ENCODE results near the gene TMTC2. TPM values are rescaled to one million over a fixed set of nuclear protein-coding genes. Genes with fewer than 3 reads are reported as not detected.

The TMTC2 gene
- total RNA-seq, 1 donor from 2014 or later = 99.3 TPM

DNA sequence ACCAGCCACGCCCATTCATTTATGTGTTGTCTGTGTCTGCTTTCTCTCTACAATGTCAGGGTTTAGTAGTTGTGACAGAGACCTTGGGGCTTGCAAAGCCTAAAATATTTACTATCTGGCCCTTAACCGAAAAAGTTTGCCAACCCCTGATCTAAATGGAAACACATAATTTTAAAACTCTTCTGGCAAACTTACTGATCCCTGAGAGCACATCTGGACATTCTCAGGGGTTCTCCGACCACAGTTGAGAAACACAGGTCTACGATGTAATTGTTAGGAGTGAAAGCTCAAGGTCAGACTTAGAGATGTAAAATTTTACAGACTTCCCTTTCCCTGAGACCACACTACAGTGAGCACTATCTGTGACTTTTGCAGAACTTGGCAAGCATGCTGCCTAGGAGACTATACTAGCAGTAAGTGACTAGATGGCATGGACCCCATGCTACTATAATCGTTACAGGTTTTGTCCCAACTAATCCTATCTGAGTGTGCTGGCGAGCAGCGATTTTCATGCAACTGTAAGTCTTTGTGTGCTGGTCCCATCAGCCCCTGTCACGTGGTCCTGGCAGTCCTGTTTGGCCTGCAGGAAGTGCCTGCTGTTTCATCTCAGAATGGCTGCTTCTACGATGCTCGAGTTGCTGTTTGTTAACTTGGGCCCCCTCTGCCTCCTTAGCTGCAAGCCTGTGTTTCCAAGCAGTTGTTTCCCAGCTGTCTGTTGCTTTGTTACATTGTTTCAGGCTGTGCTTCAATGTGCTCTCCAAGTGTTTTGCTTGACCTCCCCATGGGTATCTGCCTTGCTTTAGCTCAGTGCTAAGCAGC, 21.6 kb downstream of the TMTC2 start:
- Mint-ChIP-seq H3K36me3 (ENCODE audit: unreplicated experiment) (peaks cover 11% of the 10 kb centered on the region), H3K27ac (ENCODE audit: unreplicated experiment) (peak overlapping the region; percentile 84), H3K4me3 (ENCODE audit: unreplicated experiment) (peak overlapping the region; percentile 48), H3K9me3 (ENCODE audit: unreplicated experiment) (no peaks in the 10 kb centered on the region), H3K27me3 (ENCODE audit: unreplicated experiment) (peaks cover 2% of the 10 kb centered on the region), H3K4me1 (ENCODE audit: low read depth, unreplicated experiment) (peaks cover 30% of the 10 kb centered on the region)
- DNase-seq = peak; percentile 31
- TF ChIP-seq CTCF (IDR thresholded peaks at IDR 0.05; ENCODE audit: partially characterized antibody, unreplicated experiment) = no peak

DNA sequence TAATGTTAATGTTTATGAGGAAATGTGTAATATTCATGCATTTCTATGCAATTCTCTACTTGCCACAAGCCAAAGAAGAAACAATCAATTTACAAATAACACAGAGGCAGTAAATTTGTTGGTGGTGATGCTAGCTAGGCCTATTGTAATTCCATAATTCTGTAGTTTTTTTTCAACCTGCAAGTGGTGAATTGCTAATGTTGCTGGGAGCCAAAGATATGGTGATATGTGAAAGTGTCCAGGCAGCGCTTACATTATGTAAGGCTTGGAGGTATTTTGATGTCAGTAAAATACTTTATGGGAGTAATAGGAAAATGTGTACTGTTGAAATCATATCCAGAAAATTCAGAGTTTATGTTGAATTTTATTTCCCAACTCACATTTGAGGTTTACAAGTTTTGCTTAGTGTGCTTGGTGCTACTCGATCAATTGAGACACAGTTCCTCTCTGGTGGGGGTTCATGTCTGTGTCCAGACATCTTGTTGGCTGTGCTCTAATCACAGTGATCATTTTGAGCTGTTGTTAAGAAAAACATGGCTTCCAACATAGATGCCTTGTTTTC, 23.2 kb downstream of the TMTC2 start:
- no peak overlapping the region for H3K4me3 Mint-ChIP-seq (ENCODE audit: unreplicated experiment)

GRCh38 chr12:82710741-82711140, 24.0 kb downstream of the TMTC2 start:
- peaks cover 9% of the 10 kb centered on the region for H3K36me3 Mint-ChIP-seq (ENCODE audit: unreplicated experiment)
- no peak for DNase-seq
- H3K4me3 Mint-ChIP-seq (ENCODE audit: unreplicated experiment) = no peak overlapping the region
- H3K9me3 Mint-ChIP-seq (ENCODE audit: unreplicated experiment) = no peaks in the 10 kb centered on the region
- H3K4me1 Mint-ChIP-seq (ENCODE audit: low read depth, unreplicated experiment) = peaks cover 29% of the 10 kb centered on the region
- no peak overlapping the region for H3K27ac Mint-ChIP-seq (ENCODE audit: unreplicated experiment)
- peaks cover 2% of the 10 kb centered on the region for H3K27me3 Mint-ChIP-seq (ENCODE audit: unreplicated experiment)
- TF ChIP-seq CTCF (IDR thresholded peaks at IDR 0.05; ENCODE audit: partially characterized antibody, unreplicated experiment) = no peak

More for the DNA sequence above, 23.2 kb downstream of the TMTC2 start:
- TF ChIP-seq CTCF (IDR thresholded peaks at IDR 0.05; ENCODE audit: partially characterized antibody, unreplicated experiment) = no peak
- Mint-ChIP-seq H3K36me3 (ENCODE audit: unreplicated experiment) (peaks cover 12% of the 10 kb centered on the region), H3K27ac (ENCODE audit: unreplicated experiment) (no peak overlapping the region), H3K27me3 (ENCODE audit: unreplicated experiment) (peaks cover 2% of the 10 kb centered on the region), H3K9me3 (ENCODE audit: unreplicated experiment) (no peaks in the 10 kb centered on the region), H3K4me1 (ENCODE audit: low read depth, unreplicated experiment) (peaks cover 30% of the 10 kb centered on the region)
- no peak for DNase-seq

DNA sequence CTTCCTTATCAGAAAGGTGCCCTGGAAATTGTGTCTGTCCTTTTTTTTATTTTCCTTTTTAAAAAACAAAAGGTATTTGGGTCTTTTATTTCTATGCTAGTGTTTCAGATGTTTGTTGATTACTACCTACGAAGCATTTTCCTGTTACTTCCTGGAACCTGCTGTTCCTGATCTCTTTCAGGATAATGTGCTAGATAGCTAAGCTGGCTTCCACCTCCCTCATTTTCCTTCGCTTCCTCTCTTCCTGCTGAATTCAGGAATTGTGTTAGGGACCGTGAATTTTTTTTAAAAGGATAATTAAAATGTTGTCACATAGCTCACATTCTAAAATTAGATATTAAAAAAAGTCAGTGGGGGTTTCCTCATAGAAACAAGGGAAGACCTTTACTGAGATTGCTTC, 27.7 kb downstream of the TMTC2 start:
- TF ChIP-seq CTCF (IDR thresholded peaks at IDR 0.05; ENCODE audit: partially characterized antibody, unreplicated experiment) = no peak
- Mint-ChIP-seq H3K4me1 (ENCODE audit: low read depth, unreplicated experiment) (peaks cover 3% of the 10 kb centered on the region), H3K9me3 (ENCODE audit: unreplicated experiment) (no peaks in the 10 kb centered on the region), H3K4me3 (ENCODE audit: unreplicated experiment) (no peak overlapping the region), H3K27ac (ENCODE audit: unreplicated experiment) (no peak overlapping the region), H3K36me3 (ENCODE audit: unreplicated experiment) (peaks cover 9% of the 10 kb centered on the region), H3K27me3 (ENCODE audit: unreplicated experiment) (no peaks in the 10 kb centered on the region)
- DNase-seq = no peak

GRCh38 chr12:82721726-82722125, 35.0 kb downstream of the TMTC2 start:
- Mint-ChIP-seq H3K4me3 (ENCODE audit: unreplicated experiment) (no peak overlapping the region), H3K4me1 (ENCODE audit: low read depth, unreplicated experiment) (peaks cover 1% of the 10 kb centered on the region), H3K27me3 (ENCODE audit: unreplicated experiment) (no peaks in the 10 kb centered on the region), H3K9me3 (ENCODE audit: unreplicated experiment) (peaks cover 4% of the 10 kb centered on the region), H3K36me3 (ENCODE audit: unreplicated experiment) (no peaks in the 10 kb centered on the region), H3K27ac (ENCODE audit: unreplicated experiment) (no peak overlapping the region)
- no peak for TF ChIP-seq CTCF (IDR thresholded peaks at IDR 0.05; ENCODE audit: partially characterized antibody, unreplicated experiment)
- no peak for DNase-seq

Data from glutamatergic neuron (in vitro differentiated cells).